Epithelial cell of proximal tubule (primary cell): ENCODE measurements around the gene PMIS2. TPM values are rescaled to one million over a fixed set of nuclear protein-coding genes. Genes with fewer than 3 reads are reported as not detected.

ENCODE experiments used
- DNase-seq: peaks from one replicate; pipeline ENCODE4 v3.0.0-alpha.2; 2011; ENCODE audit warnings: low read depth
- H3K4me3 ChIP-seq: 2 replicates; pipeline ENCODE4 v1.5.1; 2011; ENCODE audit warnings: low read depth, mild to moderate bottlenecking, low read length
- total RNA-seq: library from RNA; depleted of rRNA; stranded (reverse); fragments of >200 nt; gene quantifications from 2 replicates; pipeline ENCODE4 v1.2.3, GENCODE V29; 2015
- TF ChIP-seq, protein P1 (sequence below): conservative IDR thresholded peaks from 2 replicates; pipeline ENCODE4 v1.5.1; 2012; ENCODE audit warnings: low read depth, mild to moderate bottlenecking, low read length

The PMIS2 gene
- total RNA-seq, 1 donor from 2014 or later = not detected

DNA sequence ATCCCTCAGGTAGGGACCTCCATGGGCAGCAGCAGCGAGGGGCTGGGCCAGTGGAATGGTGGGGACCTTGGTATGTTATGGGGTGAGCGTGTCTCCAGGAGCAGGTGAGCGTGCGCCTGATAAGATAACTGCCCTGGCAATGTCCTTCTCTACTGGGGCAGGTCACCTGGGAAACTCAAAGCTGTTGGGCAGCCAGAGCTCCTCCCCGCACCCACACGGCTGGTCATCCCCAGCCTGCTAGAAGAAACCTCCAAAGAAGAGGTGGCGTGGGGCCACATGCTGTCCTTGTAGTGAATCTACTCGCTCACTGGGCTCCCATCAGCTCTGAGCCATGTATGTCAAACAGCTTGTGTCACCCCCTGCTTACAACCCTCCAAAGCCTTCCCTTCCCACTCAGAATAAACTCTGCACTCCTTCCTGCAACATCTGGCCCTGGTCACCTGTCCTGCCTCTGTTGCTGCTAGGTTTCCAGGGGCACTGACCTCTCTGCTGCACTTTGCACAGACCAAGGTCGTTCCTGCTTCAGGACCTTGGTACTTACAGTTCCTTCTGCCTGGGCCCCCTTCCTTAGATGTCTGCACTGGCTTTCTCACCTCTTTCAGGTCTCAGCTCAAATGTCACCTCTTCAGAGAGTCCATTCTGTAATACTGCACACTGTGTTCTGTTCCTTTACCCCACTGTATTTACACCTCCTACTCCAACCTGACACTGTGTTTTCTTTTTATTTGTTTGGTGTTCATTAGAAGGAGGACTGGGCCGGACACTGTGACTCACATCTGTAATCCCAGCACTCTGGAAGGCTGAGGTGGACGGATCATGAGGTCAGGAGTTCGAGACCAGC is 20.7 kb upstream of the PMIS2 start:
- TF ChIP-seq, protein P1, sequence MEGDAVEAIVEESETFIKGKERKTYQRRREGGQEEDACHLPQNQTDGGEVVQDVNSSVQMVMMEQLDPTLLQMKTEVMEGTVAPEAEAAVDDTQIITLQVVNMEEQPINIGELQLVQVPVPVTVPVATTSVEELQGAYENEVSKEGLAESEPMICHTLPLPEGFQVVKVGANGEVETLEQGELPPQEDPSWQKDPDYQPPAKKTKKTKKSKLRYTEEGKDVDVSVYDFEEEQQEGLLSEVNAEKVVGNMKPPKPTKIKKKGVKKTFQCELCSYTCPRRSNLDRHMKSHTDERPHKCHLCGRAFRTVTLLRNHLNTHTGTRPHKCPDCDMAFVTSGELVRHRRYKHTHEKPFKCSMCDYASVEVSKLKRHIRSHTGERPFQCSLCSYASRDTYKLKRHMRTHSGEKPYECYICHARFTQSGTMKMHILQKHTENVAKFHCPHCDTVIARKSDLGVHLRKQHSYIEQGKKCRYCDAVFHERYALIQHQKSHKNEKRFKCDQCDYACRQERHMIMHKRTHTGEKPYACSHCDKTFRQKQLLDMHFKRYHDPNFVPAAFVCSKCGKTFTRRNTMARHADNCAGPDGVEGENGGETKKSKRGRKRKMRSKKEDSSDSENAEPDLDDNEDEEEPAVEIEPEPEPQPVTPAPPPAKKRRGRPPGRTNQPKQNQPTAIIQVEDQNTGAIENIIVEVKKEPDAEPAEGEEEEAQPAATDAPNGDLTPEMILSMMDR = no peak
- DNase-seq = no peak
- H3K4me3 ChIP-seq = no peak overlapping the region

DNA sequence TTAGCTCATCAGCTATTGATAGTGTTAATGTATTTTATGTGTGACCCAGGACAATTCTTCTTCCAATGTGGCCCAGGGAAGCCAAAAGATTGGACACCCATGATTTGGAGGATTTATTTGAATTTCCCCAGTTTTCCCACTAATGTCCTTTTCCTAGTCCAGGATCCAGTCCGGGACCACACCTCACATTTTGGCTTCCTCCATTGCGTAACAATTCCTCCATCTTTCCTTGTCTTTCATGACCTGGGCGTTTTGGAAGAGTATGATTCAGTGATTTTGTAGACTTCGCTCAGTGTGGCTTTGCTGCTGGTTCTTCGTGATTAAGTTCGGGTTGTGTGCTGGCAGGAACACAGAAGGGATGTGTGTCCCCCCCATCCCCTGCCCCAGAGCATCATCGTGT is 19.2 kb upstream of the PMIS2 start:
- no peak for DNase-seq
- TF ChIP-seq, protein P1 = no peak

DNA sequence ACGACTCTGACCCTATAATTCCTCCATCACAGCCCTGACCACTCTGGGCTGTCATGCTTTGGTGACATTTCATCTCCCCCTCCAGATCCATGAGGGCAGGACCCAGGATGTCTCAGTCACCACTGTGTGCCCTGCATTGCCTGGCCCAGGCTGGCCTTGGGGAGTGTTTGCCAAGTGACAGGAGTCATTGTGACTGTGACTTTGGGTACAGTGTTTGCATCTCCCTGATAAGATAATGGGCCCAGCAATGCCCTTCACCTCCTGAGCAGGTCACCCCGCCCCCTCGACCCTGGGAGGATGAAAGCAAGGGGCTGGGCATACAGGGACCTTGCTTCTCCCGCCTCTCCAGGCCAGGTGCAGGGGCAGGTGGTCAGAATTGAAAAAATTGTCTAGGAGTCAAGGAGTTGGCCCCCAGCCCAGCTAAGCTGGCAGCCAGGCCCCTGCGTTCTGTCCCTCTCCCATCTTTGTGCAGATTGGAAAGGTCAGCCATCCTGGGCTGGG is 16.6 kb upstream of the PMIS2 start:
- no peak overlapping the region for H3K4me3 ChIP-seq
- TF ChIP-seq, protein P1 = no peak
- DNase-seq = no peak

More for the DNA sequence above, 19.2 kb upstream of the PMIS2 start:
- H3K4me3 ChIP-seq = no peak overlapping the region

DNA sequence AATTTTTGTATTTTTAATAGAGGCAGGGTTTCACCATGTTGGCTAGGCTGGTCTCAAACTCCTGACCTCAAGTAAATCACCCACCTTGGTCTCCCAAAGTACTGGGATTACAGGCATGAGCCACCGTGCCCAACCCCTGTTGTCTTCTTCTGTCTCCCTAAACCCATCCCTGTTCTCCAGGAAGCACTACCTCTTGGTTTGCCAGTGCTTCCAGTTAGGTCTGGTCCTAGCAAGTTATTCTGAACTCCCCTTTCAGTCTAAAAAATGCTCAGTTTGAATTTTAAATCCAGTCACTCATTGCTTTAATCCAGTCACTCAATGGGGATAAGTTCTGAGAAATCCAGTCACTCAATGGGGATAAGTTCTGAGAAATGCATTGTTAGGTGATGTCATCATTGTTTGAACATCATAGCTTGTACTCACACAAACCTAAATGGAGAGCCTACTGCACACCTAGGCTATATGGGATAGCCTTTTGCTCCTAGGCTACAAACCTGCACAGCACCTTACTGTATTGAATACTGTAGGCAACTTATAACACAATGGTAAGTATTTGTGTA is 14.5 kb upstream of the PMIS2 start:
- no peak overlapping the region for H3K4me3 ChIP-seq
- no peak for DNase-seq
- TF ChIP-seq, protein P1 = no peak

DNA sequence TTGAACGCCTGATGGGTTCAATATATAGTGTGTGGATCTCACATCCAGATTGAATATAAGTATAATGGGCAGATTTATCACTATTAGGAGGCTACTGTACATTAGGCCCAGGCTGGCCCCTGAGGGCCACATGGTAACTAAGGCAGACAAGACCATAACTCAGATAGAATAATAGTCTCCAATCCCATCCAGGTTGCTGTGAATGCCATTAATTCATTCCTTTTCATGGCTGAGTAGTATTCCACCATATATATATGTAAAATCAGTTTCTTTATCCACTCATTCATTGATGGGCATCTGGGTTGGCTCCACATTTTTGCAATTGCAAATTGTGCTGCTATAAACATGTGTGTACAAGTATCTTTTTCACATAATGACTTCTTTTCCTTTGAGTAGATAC is 8.1 kb upstream of the PMIS2 start:
- TF ChIP-seq, protein P1 = no peak
- DNase-seq = no peak
- H3K4me3 ChIP-seq = no peak overlapping the region

DNA sequence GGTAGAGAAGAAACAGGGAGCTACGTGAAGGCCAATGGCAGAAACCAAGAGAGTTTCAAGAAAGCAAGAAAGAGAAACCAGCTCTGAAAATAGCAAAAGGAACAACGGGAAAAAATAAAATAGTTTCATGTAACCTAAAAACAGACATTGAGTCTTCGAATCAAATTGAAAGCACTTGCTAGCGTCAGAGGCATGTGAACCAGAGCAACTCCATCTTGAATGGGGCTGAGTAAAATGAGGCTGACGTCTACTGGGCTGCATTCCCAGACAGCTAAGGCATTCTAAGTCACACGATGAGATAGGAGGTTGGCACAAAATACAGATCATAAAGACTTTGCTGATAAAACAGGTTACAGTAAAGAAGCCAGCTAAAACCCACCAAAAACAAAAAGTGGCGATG is 7.3 kb upstream of the PMIS2 start:
- H3K4me3 ChIP-seq = no peak overlapping the region
- DNase-seq = no peak
- TF ChIP-seq, protein P1 = no peak
